GM12878 (cell line): ENCODE measurements around the gene GPER1. TPM values are rescaled to one million over a fixed set of nuclear protein-coding genes. Genes with fewer than 3 reads are reported as not detected.

Experiments used
- ATAC-seq: fragments of 200-7000 bp; cut with Tn5 transposase; 3 replicates; pipeline ENCODE4 v1.9.1; 2020; ENCODE audit warnings: mild to moderate bottlenecking, moderate library complexity
- BruUV-seq: library from RNA; stranded (reverse); fragments of 400-500 nt; replicated peaks from 2 replicates; lab custom pipeline; 2021; lab: Mats Ljungman, UMichigan
- CTCF ChIA-PET: fragments of 300-600 bp; sonication (Branson Sonifier 250); formaldehyde crosslinking; extraction: SDS; loops from one replicate; lab custom pipeline; 2021; ENCODE audit warnings: inconsistent platforms; lab: Yijun Ruan, JAX
- POLR2A ChIA-PET: fragments of 350-600 bp; formaldehyde crosslinking; extraction: SDS; loops from one replicate; lab custom pipeline; 2021; ENCODE audit warnings: inconsistent platforms; lab: Charles Lee
- RAD21 ChIA-PET: fragments of 300-600 bp; sonication (Branson Sonifier 250); formaldehyde crosslinking; loops from one replicate; lab custom pipeline; 2023; ENCODE audit warnings: antibody characterized with exemption; ENCODE audit not compliant: unreplicated experiment; lab: Charles Lee
- SMC1A ChIA-PET: fragments of 300-600 bp; sonication (Branson Sonifier 250); formaldehyde crosslinking; loops from one replicate; lab custom pipeline; 2023; ENCODE audit not compliant: unreplicated experiment, uncharacterized antibody; lab: Charles Lee
- DNase-seq: peaks from one replicate; pipeline ENCODE4 v3.0.0-alpha.2; 2011; ENCODE audit warnings: low read depth, low spot score
- FAIRE-seq: peaks from 3 replicates; lab custom pipeline; 2011; peaks lifted over from hg19 to GRCh38; lab: Jason Lieb, UNC
- H2AFZ ChIP-seq: 2 replicates; pipeline ENCODE4 v1.6.0; 2011; ENCODE audit warnings: low read depth, low read length, control low read depth; ENCODE audit not compliant: control insufficient read depth
- H3K27ac ChIP-seq: 2 replicates; pipeline ENCODE4 v1.5.1; 2011; ENCODE audit warnings: control low read depth; ENCODE audit not compliant: control insufficient read depth, insufficient read depth
- H3K27me3 ChIP-seq, 2 experiments: replicated peaks in 1 of 2; 2 replicates each; pipeline versions ENCODE4 v1.6.0 to v1.6.1; 2011; ENCODE audit warnings: low read length in 1 of 2; ENCODE audit not compliant: control insufficient read depth in 2 of 2, insufficient read depth in 2 of 2
- H3K36me3 ChIP-seq, 2 experiments: 2 replicates each; pipeline ENCODE4 v1.5.1; 2011; ENCODE audit warnings: low read length in 1 of 2; ENCODE audit not compliant: control insufficient read depth in 2 of 2, insufficient read depth in 2 of 2
- H3K4me1 ChIP-seq: 2 replicates; pipeline ENCODE4 v1.6.1; 2011; ENCODE audit warnings: mild to moderate bottlenecking, low read length, moderate library complexity, mixed read lengths; ENCODE audit not compliant: control insufficient read depth, insufficient read depth
- H3K4me2 ChIP-seq: 2 replicates; pipeline ENCODE4 v1.6.0; 2011; ENCODE audit warnings: control low read depth; ENCODE audit not compliant: control insufficient read depth, insufficient read depth
- H3K4me3 ChIP-seq: fragments of 200-600 bp; sonication (generic); 2 replicates; pipeline ENCODE4 v1.5.1; 2016
- H3K79me2 ChIP-seq: 2 replicates; pipeline ENCODE4 v1.6.0; 2011; ENCODE audit warnings: low read length; ENCODE audit not compliant: control insufficient read depth, insufficient read depth
- H3K9ac ChIP-seq: 2 replicates; pipeline ENCODE4 v1.8.0; 2011; ENCODE audit warnings: low read length, control low read depth, mixed read lengths; ENCODE audit not compliant: control insufficient read depth, insufficient read depth
- H3K9me3 ChIP-seq: replicated peaks from 3 replicates; pipeline ENCODE4 v1.5.1; 2011; ENCODE audit warnings: mild to moderate bottlenecking, low read length; ENCODE audit not compliant: control insufficient read depth, insufficient read depth
- H4K20me1 ChIP-seq: 2 replicates; pipeline ENCODE4 v1.6.0; 2011; ENCODE audit not compliant: control insufficient read depth, insufficient read depth
- BCL3 ChIP-seq: IDR thresholded peaks from 2 replicates; pipeline ENCODE4 v1.6.1; 2011; ENCODE audit warnings: borderline replicate concordance, low read depth, mild to moderate bottlenecking, moderate library complexity, low read length; ENCODE audit not compliant: insufficient read depth, poor library complexity, severe bottlenecking
- HSF1 ChIP-seq: fragments of 150-350 bp; IDR thresholded peaks from 2 replicates; pipeline ENCODE4 v1.6.1; 2014; ENCODE audit warnings: mild to moderate bottlenecking, low read depth, low read length
- IRF4 ChIP-seq: IDR thresholded peaks from 2 replicates; pipeline ENCODE4 v1.6.1; 2011; ENCODE audit warnings: low read depth, low read length
- NFYA ChIP-seq: IDR thresholded peaks from 2 replicates; pipeline ENCODE4 v1.6.1; 2011; ENCODE audit warnings: low read depth, mild to moderate bottlenecking, low read length, improper control_type of control experiment, borderline replicate concordance
- PML ChIP-seq: IDR thresholded peaks from 2 replicates; pipeline ENCODE4 v1.6.1; 2012; ENCODE audit warnings: low read length, inconsistent platforms
- TCF7 ChIP-seq: IDR thresholded peaks from 2 replicates; pipeline ENCODE4 v1.6.1; 2014; ENCODE audit warnings: antibody characterized with exemption, borderline replicate concordance
- ZBTB4 ChIP-seq: fragments of 450-650 bp; formaldehyde crosslinking; IDR thresholded peaks from 2 replicates; pipeline ENCODE4 v1.4.0; 2022; ENCODE audit warnings: mild to moderate bottlenecking, moderate library complexity
- WGBS: methylation state at CpG from one replicate; pipeline ENCODE4 v1.1.6; 2016; ENCODE audit warnings: low lambda C conversion rate; ENCODE audit not compliant: insufficient replicate concordance, insufficient coverage; ENCODE audit errors: missing lambda C conversion rate; 5-methylcytosine and 5-hydroxymethylcytosine counted together
- in situ Hi-C: fragments of 300-500 bp; cut with MboI; formaldehyde crosslinking; loops from 9 replicates; pipeline ENCODE4 v1.14.3; 2018; ENCODE audit warnings: mixed read lengths
- intact Hi-C: fragments of 100-400 bp; cut with micrococcal nuclease; formaldehyde crosslinking; loops from one replicate; pipeline ENCODE4 v1.14.2; 2022; ENCODE audit not compliant: unreplicated experiment
- polyA plus RNA-seq, 11 experiments: library from polyadenylated mRNA; depleted of rRNA in 4 of 11; unstranded in 6 of 11; stranded (reverse) in 5 of 11; fragments of >200 nt; fragmentation: Nextera tagmentation in 4 of 11; fragmentation: Illumina TruSeq in 1 of 11; extraction: Ambion mirVana in 4 of 11; extraction: Trizol in 1 of 11; gene quantifications; 1 replicate in 1 of 11; 2 replicates in 10 of 11; pipeline versions ENCODE4 v1.2.1 to v1.2.3, GENCODE V29; 2011 to 2016; ENCODE audit warnings: inconsistent platforms in 2 of 11, missing spikeins in 2 of 11, low read depth in 1 of 11
- total RNA-seq, 4 experiments: library from RNA; depleted of rRNA in 3 of 4; stranded (reverse); fragments of >200 nt in 3 of 4; fragmentation: Illumina TruSeq in 1 of 4; extraction: Trizol in 1 of 4; gene quantifications; 2 replicates each; pipeline versions ENCODE4 v1.2.1 to v1.2.3, GENCODE V29; 2013 to 2021

The GPER1 gene
- total and polyA plus RNA-seq, 10 of the 15 experiments (the other 5 are each of a cell fraction or from before 2014, with no cell fraction given), result 0.03 to 6.5 (median 2.6) TPM

GRCh38 chr7:1058821-1059199 is 29.1 kb upstream of the GPER1 start:
- no peaks in the 10 kb centered on the region for H4K20me1 ChIP-seq
- DNase-seq (no peak), FAIRE-seq (no peak), ATAC-seq (no peak)
- no peak overlapping the region for H2AFZ ChIP-seq
- WGBS, result 92% methylated on average over 10 of the region's 10 CpGs
- no peaks in the 10 kb centered on the region for H3K27me3 ChIP-seq
- peaks cover 4 to 5% of the 10 kb centered on the region in 2 experiments; a peak in 3 of 4 replicates for H3K36me3 ChIP-seq
- peaks cover 9% of the 10 kb centered on the region for H3K79me2 ChIP-seq
- TF ChIP-seq ZBTB4 (CRISPR knock-in tag), result no peak
- no peak for TF ChIP-seq HSF1
- TF ChIP-seq PML, result no peak
- no peak for TF ChIP-seq IRF4
- no peak for TF ChIP-seq BCL3
- TF ChIP-seq NFYA, result no peak
- TF ChIP-seq TCF7, result no peak
- intact Hi-C loops (no loop called here), in situ Hi-C loops (no loop called here)
- H3K4me1 ChIP-seq, result peaks cover 33% of the 10 kb centered on the region
- H3K4me2 ChIP-seq, result no peak overlapping the region
- ChIA-PET POLR2A (no interaction called here), RAD21 (no interaction called here), CTCF (interaction anchor here (0.7 to 1.6 kb wide), 4 partner anchors 14 to 66 kb away, joined by 3 to 7 read pairs (median 4); no protein-coding TSS in a partner anchor), SMC1A (interaction anchor here (0.6 to 1.1 kb wide), 2 partner anchors 27 to 65 kb away, joined by 3 read pairs; no protein-coding TSS in a partner anchor)
- H3K9ac ChIP-seq, result no peak overlapping the region
- BruUV-seq, result no TSS peak
- H3K27ac ChIP-seq, result no peak overlapping the region
- no peak overlapping the region for H3K4me3 ChIP-seq
- no peaks in the 10 kb centered on the region; the same call in 2 of the 3 replicates for H3K9me3 ChIP-seq
